HG02852 (cell line): ENCODE data around the gene CDH5.

Experiments
- ATAC-seq: cut with Tn5 transposase; IDR thresholded peaks from one replicate; pipeline ENCODE4 v1.9.1; 2021; ENCODE audit warnings: mild to moderate bottlenecking, moderate library complexity; ENCODE audit not compliant: unreplicated experiment

Gene CDH5

DNA sequence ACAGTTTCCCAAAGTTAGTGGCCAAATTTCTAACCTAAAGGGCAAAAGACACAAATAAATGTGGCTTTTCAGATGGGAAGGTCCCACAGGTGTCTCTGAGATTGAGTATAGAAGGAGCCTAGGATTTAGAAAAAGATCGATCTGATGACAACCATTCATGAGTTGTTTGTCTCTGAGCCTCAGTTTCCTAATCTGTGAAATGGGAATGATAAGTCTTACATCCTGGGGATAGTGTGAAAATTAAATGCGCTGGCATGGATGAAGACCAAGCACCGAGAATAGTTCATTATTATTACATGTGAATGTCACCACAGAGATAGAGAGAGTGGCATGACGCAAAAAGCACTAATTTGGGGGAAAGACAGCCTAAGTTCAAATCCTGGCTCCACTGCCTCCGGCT lies 7.2 kb downstream of the CDH5 start:
- ATAC-seq, result no peak

DNA sequence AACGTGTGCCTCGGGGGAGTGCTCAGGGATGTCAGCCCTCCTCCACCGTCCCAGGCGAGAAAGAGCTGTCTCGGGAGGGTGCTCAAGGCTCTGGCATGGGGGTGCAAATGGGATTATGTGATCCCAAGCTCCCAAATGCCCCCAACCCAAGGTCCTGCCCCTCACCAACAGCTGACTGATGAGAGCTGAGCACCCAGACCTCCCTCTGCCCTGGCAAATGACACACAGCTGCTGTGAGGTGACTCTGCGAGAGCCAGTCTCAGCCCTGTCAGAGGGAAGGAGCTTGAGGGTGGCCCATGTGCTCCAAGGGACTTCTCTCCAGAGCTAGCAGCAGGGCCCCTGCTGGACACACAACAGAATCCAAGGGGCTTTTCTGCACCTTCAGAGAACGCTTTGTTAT lies 7.7 kb downstream of the CDH5 start:
- no peak for ATAC-seq

DNA sequence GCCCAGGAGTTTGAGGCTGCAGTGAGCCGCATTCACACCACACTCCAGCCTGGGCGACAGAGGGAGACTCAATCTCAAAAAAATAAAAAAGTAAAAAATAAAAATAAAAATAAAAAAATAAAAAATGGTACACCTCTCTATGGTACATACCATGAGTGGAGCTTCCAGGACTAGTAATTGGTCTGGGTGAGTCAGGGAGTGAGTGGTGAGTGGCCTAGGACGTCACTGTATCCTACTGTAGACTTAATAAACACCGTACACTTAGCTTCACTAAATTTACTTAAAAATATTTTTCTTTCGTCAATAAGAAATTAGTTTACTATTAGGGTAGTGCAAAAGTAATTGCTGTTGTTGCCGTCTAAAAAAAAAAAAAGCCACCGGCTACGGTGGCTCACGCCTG lies 9.0 kb downstream of the CDH5 start:
- ATAC-seq, result no peak

DNA sequence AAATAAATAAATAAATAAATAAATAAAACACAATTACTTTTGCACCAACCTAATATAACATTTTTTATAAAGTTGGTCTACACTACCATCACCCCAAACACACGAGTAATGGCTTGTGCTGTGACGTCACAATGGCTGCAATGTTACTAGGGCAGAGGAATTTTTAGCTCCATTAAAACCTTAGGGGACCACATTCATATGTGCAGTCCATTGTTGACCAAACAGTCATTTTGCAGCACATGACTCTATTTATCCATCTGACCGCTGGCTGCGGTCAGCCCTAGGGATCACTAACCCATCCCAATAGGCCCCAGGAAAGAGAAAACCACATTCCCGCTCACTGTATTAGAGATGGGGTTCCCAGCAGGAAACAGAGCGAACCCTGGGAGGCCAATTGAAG lies 9.6 kb downstream of the CDH5 start:
- no peak for ATAC-seq

DNA sequence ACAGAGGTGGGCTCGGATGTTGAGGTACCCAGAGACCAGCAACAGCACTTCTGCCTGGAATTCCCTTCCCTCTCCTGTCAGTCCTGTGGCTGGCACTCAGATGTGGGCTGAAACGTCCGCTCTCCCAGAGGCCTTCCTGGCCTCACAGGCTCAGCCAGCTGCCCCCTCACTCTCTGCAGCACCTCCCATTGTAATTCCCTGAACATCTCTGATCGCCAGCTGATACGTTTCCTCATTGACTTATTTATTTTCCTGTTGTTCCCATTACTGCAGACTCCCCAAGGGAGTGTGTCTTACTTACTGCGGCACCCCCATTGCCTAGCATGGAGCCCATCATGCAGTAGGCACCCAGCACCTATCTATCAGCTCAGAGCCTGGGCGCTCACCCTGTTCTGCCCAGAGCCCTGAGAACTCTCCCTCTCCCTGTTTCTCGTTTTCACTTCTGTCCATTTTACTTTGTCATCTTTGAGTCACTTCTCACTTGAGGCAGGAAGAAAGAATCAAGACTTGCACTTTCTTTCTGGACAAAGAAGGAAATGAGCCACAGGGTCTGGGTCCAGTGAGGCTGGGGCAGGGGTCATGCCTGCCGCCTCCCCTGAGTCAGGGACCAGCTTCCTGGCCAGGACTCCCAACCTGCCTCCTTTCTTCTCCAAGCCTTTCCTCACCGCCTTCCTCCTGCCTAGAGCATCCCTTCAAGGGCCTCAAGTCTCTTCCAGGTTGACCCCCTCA lies 10.2 kb downstream of the CDH5 start:
- no peak for ATAC-seq

DNA sequence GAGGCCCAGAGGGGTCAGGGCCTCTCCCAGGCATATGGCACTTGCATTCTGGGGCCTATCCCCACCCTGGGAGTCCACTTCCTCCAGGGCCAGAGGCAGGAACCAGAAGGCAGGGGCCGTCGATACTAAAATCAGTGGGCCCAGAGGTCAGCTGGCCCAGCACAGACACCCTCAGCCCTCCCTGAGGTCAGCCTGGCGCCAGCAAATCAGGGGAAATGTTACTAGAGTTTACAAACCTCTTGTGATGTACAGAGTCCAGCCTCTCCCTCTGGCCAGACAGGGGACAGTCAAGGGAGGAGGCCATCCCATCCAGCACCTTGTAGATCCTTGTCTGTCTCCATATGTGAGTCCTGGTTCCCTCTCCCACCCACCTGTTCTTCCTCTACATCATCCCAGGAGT lies 10.8 kb downstream of the CDH5 start:
- ATAC-seq, result no peak

DNA sequence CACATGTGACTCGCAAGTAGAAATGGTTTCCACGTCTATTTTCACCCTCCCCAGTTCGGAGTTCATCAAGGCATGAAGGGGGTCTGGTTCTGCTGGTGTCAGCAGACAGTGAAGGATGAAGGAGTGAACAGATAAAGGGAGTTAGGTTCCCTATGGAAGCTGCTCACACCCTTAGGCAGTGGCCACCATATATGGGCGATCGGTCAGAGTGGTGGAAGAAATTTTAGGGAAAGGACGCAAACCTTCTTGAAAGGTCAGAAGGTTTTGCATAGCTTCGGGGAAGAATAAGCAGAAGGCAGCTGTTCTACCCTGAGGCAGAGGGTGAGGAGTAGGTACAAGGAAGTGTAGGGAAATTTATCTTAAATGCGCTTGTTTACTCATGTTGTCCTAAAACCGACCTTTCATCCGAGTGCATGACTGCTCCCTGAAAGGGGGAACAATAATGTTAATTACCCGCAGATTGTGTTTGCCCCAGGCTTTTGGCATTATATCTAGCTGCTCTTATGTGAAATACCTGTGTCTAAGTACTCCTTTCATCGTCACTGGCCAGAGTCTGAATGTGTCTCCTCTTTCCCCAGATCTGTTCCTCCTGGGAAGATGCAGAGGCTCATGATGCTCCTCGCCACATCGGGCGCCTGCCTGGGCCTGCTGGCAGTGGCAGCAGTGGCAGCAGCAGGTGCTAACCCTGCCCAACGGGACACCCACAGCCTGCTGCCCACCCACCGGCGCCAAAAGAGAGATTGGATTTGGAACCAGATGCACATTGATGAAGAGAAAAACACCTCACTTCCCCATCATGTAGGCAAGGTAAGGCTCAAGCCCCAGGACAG lies 12.5 kb downstream of the CDH5 start:
- ATAC-seq, result no peak

DNA sequence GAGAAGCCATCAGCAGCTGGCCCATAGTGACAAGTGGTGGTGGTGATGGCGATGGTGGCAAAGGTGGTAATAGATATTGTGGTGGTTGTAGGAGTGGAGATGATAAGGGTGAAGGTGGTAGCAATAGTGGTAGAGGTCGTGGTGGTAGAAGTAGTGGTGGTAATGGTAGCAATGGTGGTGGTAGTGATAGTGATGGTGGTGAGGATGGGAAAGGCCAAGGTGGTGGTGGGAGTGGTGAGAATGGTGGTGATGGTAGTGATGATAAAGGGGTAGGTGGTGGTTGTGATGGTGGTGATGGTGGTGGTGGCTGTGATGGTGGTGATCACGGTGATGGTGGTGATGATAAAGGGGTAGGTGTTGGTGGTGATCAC lies 13.1 kb downstream of the CDH5 start:
- ATAC-seq, result no peak

DNA sequence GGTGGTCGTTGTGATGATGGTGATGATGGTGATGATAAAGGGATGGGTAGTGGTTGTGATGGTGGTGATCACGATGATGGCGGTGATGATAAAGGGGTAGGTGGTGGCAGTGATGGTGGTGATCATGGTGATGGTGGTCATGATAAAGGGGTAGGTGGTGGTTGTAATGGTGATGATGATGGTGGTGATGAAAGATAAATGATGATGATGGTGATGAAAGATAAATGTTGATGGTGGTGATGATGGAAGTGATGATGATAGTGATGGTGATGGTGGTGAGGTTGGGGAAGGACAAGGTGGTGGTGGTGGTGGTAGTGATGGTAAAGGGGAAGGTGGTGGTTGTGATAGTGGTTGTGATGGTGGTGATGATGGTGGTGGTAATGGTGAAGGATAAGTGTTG lies 13.9 kb downstream of the CDH5 start:
- ATAC-seq, result no peak

DNA sequence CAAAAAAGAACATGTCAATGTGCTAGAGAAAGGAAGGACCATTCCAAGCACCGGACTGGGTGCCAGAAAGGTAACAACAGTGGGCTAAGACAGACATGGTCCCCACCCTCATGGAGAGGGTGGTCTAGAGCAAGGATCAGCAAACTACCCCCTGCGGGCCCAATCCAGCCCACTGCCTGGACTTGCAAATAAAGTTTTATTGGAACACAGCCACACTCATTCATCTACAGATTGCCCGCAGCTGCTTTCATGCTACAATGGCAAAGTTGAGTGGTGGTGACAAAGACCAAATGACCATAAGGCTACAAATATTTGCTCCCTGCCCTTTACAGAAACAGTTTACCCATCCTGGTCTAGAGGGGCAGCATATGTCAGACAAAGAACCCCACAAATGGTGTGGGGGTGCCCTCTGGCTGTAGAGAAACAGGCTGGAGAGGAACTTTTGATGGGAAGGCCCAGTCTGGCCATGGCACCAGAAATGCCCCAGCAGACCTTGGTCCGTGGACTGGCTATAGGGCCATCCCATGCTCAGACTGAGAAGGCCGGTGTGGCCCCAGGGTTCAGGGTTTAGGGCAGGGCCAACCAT lies 15.2 kb downstream of the CDH5 start:
- ATAC-seq, result no peak

DNA sequence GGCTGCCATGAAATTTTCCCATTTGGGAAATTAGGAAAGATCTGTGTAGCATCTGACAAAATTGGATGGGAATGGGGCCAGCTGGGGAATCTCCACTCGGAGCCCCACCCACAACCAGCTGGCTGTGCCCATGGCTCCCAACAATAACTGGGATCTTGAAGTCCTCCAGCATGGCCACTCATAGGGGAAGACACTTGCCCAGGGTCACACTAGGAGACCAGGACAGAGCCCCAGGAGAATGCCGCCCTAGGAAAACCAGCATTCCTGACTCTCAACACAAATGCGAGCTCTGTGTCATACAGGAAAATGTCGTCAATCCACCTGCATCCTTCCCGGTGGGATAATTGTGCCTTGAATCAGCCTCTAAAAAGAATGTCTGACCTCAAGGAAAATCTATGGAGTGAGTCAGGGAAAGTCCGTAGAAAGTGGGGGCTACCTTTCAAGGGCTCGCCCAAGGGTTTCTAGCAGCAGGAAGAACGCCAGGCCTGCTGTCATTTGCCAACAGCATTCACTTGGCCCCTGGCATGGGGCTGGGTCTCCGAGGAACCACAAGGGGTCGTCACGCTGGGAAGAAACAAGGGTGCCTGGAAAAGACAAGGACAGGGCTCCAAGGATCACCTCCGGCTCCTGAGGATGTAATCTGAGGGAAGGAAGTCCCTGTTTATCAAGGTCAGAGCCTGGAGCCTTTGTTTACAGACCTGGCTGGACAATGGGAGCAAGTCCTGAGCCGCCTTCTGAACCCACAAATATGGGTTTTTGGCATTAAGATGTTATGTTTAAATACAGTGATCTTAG lies 15.9 kb downstream of the CDH5 start:
- ATAC-seq, result no peak

DNA sequence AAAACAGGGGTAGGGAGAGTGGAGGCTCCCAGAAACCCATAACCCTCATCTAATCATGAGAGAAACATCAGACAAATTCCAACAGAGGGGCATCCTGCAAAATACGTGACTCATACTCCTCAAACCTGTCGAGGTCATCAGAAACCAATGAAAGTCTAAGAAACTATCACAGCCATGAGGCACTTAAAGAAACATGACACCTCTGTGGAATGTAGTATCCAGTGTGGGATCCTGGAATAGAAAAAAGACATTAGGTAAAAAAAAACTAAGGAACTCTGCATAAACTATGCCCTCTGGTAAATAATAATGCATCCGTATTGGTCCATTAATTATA lies 16.4 kb downstream of the CDH5 start:
- ATAC-seq, result no peak

DNA sequence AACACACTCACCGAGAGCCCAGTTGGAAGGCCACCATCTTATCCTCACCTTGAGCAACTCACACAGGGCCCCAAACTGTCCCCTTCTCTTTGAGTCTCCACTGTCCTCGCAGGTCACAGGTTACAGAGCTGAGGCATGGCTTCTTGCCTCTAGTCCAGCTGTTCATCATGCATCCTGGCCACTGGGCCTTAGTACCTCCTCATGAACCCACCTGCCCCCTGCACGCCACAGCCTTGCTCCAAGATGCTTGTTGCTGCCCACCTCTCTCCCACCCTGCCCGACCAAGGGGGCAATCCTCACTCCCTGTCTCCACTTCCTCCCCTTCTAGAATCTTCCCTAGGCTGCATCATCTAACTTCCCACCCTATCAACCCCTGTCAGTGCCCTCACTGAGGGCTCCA lies 17.1 kb downstream of the CDH5 start:
- no peak for ATAC-seq

DNA sequence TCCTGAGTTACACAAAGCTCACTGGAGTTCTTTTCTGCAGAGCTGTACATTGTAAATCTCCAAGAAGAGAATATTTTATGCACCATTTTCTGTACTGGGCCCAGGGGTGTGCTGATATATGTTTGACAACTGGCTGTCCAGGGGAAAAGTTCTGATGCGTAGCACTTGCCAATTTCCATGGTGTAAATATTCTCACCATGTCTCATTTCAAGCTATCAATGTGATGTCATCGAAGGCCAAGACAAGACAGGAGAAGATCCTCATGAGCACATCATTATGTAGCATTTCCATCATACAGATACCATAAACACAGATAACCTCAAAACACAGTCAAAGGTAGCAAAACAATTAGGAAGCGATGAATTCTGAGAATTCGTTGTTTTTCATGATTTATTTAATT lies 18.9 kb downstream of the CDH5 start:
- ATAC-seq, result no peak

DNA sequence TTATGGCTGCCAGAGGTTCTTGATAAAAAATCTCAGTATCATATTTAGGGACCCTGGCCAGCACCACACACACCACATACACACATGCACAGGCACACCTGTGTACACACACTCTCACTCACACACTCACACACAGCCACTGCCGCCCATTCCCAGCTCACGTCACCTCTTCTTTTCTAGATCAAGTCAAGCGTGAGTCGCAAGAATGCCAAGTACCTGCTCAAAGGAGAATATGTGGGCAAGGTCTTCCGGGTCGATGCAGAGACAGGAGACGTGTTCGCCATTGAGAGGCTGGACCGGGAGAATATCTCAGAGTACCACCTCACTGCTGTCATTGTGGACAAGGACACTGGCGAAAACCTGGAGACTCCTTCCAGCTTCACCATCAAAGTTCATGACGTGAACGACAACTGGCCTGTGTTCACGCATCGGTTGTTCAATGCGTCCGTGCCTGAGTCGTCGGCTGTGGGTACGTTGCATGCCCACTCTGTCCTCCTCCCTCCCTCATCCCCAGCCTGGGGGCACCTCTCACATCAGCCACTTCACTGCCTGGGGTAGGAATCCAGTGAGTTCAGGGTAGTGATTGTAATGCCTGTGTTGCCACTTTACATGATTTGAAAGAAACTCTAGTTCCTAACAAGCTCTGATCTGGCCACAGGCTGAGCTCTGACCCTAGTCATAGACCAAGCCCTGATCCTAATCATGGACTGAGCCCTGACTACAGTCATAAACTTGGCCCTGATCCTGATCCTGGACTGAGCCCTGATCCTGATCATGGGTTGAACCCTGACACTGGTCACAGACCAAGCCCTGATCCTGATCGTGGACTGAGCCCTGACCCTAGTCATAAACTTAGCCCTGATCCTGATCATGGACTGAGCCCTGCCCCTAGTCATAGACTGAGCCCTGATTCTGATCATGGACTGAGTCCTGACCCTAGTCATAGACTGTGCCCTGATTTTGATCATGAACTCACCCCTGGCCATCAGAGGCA lies 20.4 kb downstream of the CDH5 start:
- ATAC-seq, result no peak

DNA sequence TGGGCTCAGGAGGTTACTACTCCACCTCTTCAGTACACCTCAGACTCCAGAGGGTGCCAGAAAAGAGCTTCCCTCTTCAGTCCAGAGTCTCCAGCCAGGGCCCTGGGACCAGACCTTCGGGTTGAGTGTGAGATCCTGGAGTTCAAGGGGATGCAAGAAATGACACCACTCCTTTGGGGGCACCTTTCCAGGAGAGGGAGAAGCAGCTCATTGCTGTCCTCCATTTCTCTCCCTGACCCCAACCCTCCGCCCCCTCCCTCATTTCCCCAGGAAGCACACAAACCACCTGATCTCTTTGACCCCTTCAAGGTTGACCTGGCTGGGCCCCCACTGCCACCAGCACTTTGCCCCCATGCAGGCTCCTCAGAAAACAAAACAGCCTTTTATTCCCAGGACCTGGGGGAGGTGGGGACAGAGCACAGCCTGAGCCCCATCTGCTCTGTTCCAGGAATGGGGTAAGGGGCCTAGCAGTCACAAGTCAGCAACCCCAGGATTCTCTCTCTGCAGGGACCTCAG lies 21.4 kb downstream of the CDH5 start:
- ATAC-seq, result no peak

DNA sequence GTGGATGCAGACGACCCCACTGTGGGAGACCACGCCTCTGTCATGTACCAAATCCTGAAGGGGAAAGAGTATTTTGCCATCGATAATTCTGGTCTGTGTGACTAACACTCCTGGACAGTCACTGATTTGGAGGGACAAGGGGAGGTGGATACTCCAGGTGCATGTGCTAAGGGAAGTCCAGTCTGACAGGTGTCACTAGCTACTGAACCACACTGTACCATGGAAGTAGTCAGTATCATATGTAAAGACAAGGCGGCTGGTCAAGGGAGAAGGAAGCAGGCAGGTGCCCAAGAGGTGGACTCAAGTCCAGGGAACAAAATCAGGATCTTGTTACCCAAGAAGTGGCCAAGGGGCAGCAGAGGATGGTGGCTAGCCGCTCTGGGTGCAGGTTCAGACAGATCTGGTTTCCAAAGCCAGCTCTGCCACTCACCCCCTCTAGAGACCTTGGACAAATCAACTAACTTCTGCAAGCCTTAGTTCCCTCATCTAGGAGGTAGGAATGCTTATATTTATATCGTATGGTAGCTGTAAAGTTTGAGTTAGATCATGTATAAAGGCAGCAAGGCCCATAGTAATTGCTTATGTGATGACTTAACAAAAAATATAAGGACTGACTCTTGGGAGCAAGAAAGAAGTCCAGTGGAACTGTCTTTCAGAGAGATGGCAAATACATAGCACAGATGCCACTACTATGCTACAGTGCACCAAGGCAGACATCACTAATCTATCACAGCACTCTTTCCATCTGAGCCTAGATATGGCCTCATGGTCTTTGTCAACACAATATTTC lies 22.1 kb downstream of the CDH5 start:
- ATAC-seq, result no peak

DNA sequence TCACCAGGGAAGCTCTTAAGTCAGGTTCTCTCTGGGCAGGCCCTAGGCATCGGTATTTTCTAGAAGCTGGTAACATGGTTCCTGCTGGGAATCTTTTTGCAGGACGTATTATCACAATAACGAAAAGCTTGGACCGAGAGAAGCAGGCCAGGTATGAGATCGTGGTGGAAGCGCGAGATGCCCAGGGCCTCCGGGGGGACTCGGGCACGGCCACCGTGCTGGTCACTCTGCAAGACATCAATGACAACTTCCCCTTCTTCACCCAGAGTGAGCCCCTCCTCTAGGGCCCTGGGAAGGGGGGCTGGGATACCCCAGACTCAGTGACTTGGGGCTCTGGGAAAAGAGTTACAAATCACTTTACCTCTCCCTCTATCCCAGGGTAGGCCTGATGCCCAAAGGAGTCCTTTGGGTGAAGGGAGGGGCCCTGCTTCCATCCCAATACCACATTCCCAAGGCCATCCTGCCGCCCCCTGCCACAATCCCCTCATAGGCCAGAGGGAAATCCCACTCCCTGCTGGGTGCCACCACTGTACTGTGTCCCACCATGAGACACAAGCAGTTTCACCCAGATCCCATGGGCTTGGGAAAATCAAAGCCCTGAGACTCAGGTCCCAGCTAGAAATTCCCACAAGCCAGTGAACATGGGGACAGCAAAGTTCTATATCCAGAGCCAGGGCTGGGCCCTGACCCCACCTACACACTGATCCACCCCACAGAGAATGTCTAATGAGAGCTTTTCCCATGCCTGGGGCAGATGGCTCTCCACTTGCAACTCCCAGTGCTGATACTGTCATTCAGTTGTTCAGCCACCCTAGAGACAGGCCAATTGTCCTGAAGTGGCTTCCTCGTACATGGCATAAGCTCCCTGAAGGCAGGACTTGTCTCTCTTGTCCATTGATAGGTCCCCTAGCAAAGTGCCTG lies 23.0 kb downstream of the CDH5 start:
- no peak for ATAC-seq
